ENCODE results near the gene FHIT.

DNA sequence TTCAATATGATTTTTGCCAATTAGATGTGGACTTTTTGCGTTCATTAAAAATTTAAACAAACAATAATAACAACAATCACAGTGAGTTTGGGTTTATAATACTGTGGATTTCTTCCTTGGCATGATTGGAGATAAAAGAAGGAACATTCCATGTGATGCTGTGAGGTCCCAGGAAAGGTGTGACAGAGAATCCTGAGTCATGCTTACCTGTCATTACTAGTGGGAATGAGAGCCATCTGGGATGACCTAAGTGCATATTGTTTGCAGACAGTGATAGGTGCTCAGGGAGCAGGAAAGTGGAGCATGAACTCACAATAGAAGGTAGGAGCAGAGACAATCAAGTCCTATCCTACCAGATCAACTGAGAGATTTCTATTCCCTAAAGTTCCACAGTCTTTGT lies 1434.9 kb downstream of the FHIT start:
- TF ChIP-seq POLR2A (IDR thresholded peaks at IDR 0.05; ENCODE audit: low read depth), result no peak
- TF ChIP-seq CTCF (IDR thresholded peaks at IDR 0.05), result no peak

Data from esophagus muscularis mucosa (tissue), 3 donors.